GM18951 (cell line): ENCODE measurements around the gene RALGAPA1.

Experiments used
- POLR2A ChIP-seq: IDR thresholded peaks from 4 replicates; pipeline ENCODE4 v1.6.1; 2011; ENCODE audit warnings: mild to moderate bottlenecking; ENCODE audit not compliant: insufficient read length, insufficient read depth; ENCODE audit errors: extremely low read depth
- in situ Hi-C: fragments of 300-500 bp; cut with MboI; formaldehyde crosslinking; loops from one replicate; pipeline ENCODE4 v1.12.0; 2022; ENCODE audit warnings: low sequenced_read_pairs, mixed read lengths, inconsistent platforms; ENCODE audit not compliant: unreplicated experiment

Gene RALGAPA1

DNA sequence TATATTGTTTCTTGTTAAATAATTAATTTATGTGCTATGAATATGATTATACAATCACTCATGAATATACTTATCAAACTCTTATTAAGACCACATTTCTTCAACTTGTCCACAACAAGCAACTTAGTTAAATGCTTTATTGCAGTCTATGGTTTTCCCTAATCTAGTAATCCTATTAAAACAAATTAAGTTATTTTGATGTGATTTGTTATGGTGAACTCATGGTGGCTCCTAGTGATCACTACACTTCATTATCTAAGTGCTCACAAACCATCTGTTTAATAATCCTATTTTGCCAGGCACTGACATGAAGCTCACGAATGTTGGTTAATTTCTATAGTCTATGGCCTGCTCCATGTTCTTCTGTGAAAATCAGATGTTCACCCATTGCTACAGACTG, 232.2 kb downstream of the RALGAPA1 start:
- no peak for TF ChIP-seq POLR2A
- in situ Hi-C loops, result no loop called here

DNA sequence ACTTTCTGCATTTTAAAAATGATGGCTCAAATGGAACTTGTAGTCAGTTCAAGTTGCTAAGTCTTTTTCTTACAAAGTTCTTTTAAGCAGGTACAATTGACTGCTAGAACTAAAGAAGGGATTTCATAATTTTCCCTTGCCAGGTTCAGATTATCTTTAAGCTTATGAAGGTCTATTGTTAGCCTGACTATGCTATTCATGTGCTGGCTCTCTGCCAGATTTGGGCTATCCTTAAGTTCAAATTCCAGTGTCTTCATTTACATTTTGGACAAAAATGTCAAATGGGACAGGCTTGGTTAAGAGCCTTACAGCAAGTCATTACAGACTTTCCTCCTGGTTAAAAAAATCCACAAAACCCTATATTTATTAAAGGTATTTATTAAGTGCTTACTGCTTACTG, 232.8 kb downstream of the RALGAPA1 start:
- in situ Hi-C loops, result no loop called here
- no peak for TF ChIP-seq POLR2A

DNA sequence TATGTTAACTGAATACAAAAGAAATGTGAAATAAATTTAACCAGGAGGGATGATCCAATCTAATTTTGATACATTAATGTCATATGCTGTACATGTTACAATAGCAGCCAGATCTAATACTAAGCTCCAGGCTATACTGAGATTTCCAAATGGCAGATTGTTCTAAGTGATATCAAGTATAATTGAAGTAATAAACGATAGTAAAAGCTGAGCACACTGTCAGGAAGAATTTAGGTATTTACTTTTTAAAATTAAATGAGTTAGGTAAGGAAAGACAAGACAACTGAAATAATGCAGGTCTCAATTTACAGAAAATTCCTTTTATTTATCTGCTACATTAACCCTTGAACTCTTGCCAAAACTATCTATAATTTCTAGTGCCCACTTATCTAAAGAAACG, 235.2 kb downstream of the RALGAPA1 start:
- no peak for TF ChIP-seq POLR2A
- in situ Hi-C loops, result no loop called here

DNA sequence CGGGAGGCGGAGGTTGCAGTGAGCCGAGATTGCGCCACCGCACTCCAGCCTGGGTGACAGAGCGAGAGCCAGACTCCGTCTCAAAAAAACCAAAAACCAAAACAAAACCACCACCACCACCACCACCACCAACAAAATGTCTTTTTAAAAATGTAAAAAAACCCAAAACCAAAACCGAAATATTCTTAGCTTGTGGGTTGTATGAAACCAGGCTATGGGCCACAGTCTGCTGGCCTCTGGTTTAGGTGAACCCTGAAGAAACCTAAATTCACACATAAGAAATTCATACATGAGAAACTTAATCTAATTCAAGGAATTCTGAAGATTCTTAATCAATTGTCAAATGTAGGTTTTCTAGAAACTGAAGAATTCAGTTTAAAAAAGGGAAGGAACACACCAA, 237.5 kb downstream of the RALGAPA1 start:
- no peak for TF ChIP-seq POLR2A
- in situ Hi-C loops, result no loop called here

DNA sequence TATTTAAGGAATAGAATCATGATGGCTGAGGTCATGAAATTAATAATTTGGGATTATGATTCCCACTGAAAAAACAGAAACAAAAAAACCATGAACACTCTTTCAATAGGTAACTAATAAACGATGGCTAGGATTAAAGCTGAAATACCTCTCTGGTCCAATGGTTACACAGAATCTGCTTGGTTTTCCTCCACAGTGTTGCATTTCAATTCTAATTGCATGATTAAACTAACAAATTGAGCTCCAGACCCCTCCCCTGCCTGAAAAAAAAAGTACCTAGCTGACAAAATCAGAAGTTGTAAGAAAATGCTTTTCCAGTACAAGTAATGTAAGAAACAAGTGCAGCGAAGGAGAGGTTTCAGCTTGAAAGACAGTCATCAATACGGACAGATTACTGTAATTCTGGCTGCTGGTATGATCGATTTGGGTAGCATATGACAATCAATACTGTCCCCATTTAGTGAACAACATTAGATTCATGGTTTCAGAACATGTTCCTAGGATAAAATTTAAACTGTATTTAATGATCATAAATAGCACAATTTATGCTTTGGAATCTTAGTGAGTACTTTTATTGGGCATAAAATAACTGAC, 243.1 kb downstream of the RALGAPA1 start:
- in situ Hi-C loops, result no loop called here
- TF ChIP-seq POLR2A, result no peak

DNA sequence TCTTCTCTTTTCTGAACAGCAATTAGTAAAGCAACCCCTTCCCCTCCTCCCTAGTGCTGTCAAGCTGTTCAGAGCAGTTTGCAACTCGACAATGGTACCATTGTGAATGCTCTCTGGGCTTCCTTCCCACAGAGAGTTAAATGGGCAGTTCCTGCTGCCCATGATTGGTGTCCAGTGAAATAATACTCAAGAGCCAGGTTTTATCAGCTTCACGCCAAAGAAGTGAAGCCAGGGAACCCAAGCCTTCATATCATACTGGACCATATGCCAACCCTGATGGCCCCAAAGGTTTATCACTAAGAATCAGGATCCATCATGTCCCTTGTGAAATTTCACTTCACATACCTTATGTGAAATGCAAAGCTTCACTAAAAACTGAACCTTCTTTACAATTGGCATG, 250.4 kb downstream of the RALGAPA1 start:
- in situ Hi-C loops, result no loop called here

DNA sequence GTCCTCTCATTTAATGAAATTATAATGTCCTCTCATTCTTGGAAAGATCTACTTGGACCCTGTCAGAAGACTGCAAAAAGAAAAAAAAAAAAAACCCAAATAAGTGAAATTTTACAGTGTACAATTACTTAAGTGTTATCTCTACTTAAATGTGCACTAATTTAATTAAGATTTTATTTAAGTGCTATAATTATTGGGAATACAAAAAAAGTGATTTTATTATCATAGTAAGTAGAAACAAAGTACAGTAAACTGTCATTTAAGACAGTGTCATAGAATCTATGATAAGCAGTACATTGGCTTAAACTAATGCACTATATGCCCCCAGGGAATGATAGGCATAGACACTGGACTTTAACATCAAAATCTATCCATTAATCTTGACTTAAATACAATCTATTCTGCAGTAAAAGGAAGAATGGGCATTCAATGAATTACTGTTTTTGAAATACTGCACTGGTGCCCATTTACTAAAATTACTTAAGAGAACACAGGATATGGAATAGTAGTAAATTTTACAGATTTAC, 251.8 kb downstream of the RALGAPA1 start:
- no peak for TF ChIP-seq POLR2A
- in situ Hi-C loops, result no loop called here

More for the DNA sequence above, 250.4 kb downstream of the RALGAPA1 start:
- no peak for TF ChIP-seq POLR2A

DNA sequence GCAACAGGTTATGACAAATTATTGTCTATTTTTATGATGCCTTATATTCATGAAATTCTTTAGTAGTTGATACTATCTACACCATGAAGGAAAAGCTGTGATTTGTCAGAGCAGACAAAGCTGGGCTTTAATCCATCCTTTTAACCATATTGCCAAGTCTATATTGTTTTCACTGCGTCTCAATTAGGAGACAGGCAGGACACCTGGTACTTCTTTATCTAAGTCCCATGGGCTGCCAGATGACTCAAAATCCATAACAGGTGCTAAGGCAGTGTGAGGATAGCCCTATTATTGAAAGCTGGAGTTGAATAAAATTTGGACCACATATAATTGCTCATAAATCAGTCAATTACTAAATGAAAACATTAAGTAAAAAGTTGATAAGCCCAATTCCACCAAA, 252.5 kb downstream of the RALGAPA1 start:
- in situ Hi-C loops, result no loop called here
- TF ChIP-seq POLR2A, result no peak

DNA sequence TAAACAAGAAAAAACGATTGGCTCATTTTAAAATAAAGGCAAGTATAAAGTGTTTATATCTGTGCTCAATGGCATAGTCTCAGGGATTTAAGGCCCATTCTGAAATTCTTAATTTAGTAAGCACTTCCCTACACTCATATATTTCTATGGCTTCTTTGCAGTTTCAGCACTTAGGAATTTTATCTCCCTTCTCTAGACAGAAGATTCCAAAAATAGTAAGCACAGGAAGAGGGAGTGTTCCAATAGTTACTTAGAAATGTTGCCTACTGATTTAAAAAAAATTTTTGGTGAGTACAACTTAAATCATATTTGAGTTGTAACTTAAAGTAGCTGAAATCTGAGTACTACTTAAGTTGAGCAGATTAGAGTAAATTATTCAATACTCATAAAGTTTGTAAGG, 255.3 kb downstream of the RALGAPA1 start:
- in situ Hi-C loops, result no loop called here
- no peak for TF ChIP-seq POLR2A

DNA sequence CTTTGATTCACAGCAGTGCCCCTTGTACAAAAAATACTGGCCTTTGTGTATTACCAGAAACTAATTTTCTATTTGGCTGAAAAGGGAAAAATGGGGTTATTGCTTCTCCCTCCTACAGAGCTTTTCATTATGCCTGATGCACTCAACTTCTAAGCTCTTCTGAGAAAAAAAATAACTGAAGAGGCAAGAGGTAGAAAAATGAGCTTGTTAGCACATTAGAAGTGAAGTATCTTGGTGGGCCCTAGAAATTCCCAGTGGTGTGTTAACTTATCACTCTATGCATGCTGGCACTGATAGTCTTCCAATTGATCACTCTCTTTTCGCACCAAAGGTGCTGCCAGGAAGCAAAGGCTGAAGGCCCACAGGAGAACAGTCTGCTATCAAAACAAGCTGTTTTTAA, 258.0 kb downstream of the RALGAPA1 start:
- no peak for TF ChIP-seq POLR2A
- in situ Hi-C loops, result no loop called here

DNA sequence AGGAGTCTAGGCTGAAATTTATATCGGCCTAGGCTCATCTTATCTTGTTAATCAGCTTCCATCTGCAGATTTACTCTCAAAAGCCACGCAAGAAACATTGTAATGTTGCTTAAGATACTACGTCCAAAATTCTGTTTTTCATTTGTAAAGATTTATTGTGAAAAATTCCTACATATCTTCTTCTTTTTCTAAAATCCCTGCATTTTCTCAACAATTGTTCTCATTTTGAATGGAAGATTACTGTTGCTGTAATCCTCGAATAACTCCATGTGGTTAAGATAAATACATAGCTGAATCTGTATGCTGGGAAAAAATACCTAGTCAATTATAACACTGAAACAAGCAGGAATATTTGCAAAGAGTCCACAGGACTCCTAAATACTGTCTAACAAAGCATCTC, 259.5 kb downstream of the RALGAPA1 start:
- no peak for TF ChIP-seq POLR2A
- in situ Hi-C loops, result no loop called here

DNA sequence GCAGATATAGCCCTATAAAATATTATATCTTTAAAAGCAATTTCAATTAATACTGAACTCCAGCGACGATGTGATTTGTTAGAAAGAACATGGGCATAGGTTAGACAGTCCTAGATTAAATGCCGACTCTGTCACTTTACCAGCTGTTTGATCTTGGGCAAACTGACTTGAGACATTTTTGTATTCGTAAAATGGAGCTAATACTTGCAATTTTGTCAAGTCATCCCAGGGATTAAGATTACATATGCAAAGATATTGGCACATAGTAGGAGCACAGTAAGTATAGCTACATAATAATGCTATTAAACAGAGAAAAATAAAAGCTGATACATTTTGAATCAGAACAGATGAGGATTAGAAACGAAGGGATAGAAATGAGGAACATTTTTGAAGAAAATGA, 266.1 kb downstream of the RALGAPA1 start:
- in situ Hi-C loops, result no loop called here
- TF ChIP-seq POLR2A, result no peak

DNA sequence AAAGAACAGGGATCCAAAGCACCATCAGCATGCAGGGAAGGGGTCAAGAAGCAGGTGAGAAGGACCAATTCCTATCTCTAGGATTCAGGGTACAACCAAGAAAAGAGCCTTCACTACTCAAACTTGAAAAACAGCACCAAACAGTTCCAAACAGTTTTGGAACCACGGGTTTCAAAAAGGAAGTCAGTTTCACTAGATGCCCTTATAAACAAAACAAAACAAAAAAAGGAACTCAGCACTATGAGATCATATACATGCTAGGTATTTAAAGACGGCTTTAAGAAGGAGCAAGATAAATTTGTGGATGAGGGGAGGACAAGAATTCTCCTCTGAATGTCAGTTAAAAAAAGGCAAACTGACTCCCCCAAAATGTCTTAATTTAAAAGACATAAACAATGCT, 269.1 kb downstream of the RALGAPA1 start:
- no peak for TF ChIP-seq POLR2A

DNA sequence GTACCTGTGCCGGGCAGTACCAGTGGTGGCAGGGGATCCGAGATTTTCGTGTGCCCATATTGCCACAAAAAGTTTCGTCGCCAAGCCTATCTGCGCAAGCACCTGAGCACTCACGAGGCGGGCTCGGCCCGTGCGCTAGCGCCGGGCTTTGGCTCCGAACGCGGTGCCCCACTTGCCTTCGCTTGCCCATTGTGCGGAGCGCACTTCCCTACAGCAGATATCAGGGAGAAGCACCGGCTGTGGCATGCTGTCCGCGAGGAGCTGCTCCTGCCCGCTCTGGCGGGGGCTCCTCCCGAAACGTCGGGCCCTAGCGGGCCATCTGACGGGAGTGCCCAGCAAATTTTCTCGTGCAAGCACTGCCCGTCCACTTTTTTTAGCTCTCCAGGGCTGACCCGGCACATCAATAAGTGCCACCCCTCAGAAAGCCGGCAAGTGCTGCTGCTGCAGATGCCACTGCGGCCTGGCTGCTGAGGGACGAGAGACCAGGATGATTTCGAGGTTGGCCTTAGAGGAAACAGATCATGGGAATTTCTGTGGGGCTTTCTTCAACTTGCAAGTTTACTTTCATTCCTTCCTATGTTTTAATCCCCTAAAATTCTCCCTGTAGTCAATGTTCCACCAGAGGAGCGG, 273.5 kb downstream of the RALGAPA1 start:
- in situ Hi-C loops, result no loop called here
- no peak for TF ChIP-seq POLR2A

More for the DNA sequence above, 269.1 kb downstream of the RALGAPA1 start:
- in situ Hi-C loops, result no loop called here

DNA sequence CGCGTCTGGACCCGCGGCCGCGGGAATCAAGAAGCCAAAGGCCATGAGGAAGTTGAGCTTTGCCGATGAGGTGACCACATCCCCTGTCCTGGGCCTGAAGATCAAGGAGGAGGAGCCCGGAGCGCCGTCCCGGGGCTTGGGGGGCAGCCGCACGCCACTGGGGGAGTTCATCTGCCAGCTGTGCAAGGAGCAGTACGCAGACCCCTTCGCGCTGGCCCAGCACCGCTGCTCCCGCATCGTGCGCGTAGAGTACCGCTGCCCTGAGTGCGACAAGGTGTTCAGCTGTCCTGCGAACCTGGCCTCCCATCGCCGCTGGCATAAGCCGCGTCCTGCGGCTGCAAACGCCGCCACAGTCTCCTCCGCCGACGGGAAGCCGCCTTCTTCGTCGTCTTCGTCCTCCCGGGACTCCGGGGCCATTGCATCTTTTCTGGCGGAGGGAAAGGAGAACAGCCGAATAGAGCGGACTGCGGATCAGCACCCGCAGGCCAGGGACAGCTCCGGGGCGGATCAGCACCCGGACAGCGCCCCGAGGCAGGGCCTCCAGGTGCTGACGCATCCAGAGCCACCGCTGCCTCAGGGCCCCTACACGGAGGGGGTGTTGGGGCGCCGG, 274.1 kb downstream of the RALGAPA1 start:
- TF ChIP-seq POLR2A, result no peak
- in situ Hi-C loops, result no loop called here
